PC-3 (cell line): ENCODE measurements around the gene AP3S1. TPM values are rescaled to one million over a fixed set of nuclear protein-coding genes. Genes with fewer than 3 reads are reported as not detected.

Source experiments
- ATAC-seq: fragments of 200-7000 bp; cut with Tn5 transposase; 2 replicates; pipeline ENCODE4 v1.9.1; 2020; ENCODE audit warnings: mild to moderate bottlenecking, moderate library complexity
- BruUV-seq: library from RNA; stranded (reverse); fragments of 400-500 nt; replicated peaks from 2 replicates; lab custom pipeline; 2021; lab: Mats Ljungman, UMichigan
- CTCF ChIA-PET: fragments of 300-600 bp; sonication (Branson Sonifier 250); formaldehyde crosslinking; loops from one replicate; lab custom pipeline; 2022; ENCODE audit warnings: antibody characterized with exemption; lab: Charles Lee
- POLR2A ChIA-PET: fragments of 300-600 bp; sonication (Branson Sonifier 250); formaldehyde crosslinking; loops from one replicate; lab custom pipeline; 2022; ENCODE audit warnings: antibody characterized with exemption; ENCODE audit not compliant: unreplicated experiment; lab: Charles Lee
- DNase-seq: peaks from one replicate; pipeline ENCODE4 v3.0.0-alpha.2; 2015
- H2AFZ ChIP-seq: fragments of 300-600 bp; sonication (generic); 2 replicates; pipeline ENCODE4 v1.6.0; 2016; ENCODE audit warnings: antibody characterized with exemption, low read length
- H3F3A ChIP-seq: fragments of 300-600 bp; sonication (generic); one replicate; pipeline ENCODE4 v1.6.0; 2017; ENCODE audit warnings: antibody characterized with exemption, low read length, control low read depth, mild to moderate bottlenecking; ENCODE audit not compliant: unreplicated experiment
- H3K27ac ChIP-seq: fragments of 300-600 bp; sonication (generic); 2 replicates; pipeline ENCODE4 v1.5.1; 2016; ENCODE audit warnings: mild to moderate bottlenecking, low read length
- H3K27me3 ChIP-seq: fragments of 300-600 bp; sonication (generic); 2 replicates; pipeline ENCODE4 v1.6.1; 2016; ENCODE audit warnings: low read length, mixed read lengths
- H3K36me3 ChIP-seq: fragments of 300-600 bp; sonication (generic); 2 replicates; pipeline ENCODE4 v1.6.1; 2016; ENCODE audit warnings: low read depth, mixed run types, low read length, mixed read lengths
- H3K4me1 ChIP-seq: fragments of 300-600 bp; sonication (generic); 2 replicates; pipeline ENCODE4 v1.5.1; 2016; ENCODE audit warnings: low read length; ENCODE audit not compliant: insufficient read depth
- H3K4me2 ChIP-seq: fragments of 300-600 bp; sonication (generic); 2 replicates; pipeline ENCODE4 v1.6.0; 2016; ENCODE audit warnings: low read length
- H3K4me3 ChIP-seq: fragments of 300-600 bp; sonication (generic); 2 replicates; pipeline ENCODE4 v1.5.1; 2016; ENCODE audit warnings: mild to moderate bottlenecking, low read length, mixed read lengths
- H3K79me2 ChIP-seq: fragments of 300-600 bp; sonication (generic); 2 replicates; pipeline ENCODE4 v1.6.1; 2017; ENCODE audit warnings: low read length, mixed read lengths
- H3K9ac ChIP-seq: fragments of 300-600 bp; sonication (generic); 2 replicates; pipeline ENCODE4 v1.6.0; 2016; ENCODE audit warnings: mild to moderate bottlenecking, low read length
- H3K9me2 ChIP-seq: fragments of 300-600 bp; sonication (generic); replicated peaks from 2 replicates; pipeline ENCODE4 v1.6.1; 2016; ENCODE audit warnings: mixed run types, low read length, mixed read lengths
- H3K9me3 ChIP-seq: fragments of 300-600 bp; sonication (generic); 2 replicates; pipeline ENCODE4 v1.6.1; 2016; ENCODE audit warnings: low read length, mixed read lengths
- H4K20me1 ChIP-seq: fragments of 300-600 bp; sonication (generic); 2 replicates; pipeline ENCODE4 v1.6.1; 2016; ENCODE audit warnings: low read length, mixed read lengths
- EZH2 ChIP-seq: fragments of 300-600 bp; sonication (generic); IDR thresholded peaks from one replicate; pipeline ENCODE4 v1.6.1; 2017; ENCODE audit warnings: antibody characterized with exemption, mild to moderate bottlenecking, low read length; ENCODE audit not compliant: unreplicated experiment
- EZH2phosphoT487 ChIP-seq: fragments of 300-600 bp; sonication (generic); IDR thresholded peaks from 2 replicates; pipeline ENCODE4 v1.6.1; 2018; ENCODE audit warnings: mild to moderate bottlenecking, antibody characterized with exemption, low read length, borderline replicate concordance
- intact Hi-C: fragments of 100-400 bp; cut with micrococcal nuclease; formaldehyde crosslinking; loops from 2 replicates; pipeline ENCODE4 v1.9.0; 2023
- total RNA-seq: library from RNA; depleted of rRNA; stranded (reverse); fragments of >200 nt; gene quantifications from 2 replicates; pipeline ENCODE4 v1.2.3, GENCODE V29; 2014
- TF ChIP-seq, protein P1 (sequence below): fragments of 300-600 bp; sonication (generic); conservative IDR thresholded peaks from 2 replicates; pipeline ENCODE4 v1.5.1; 2017; ENCODE audit warnings: antibody characterized with exemption, low read depth, mild to moderate bottlenecking, low read length

AP3S1 gene
- total RNA-seq, 1 experiment from 2014 or later, result 48.2 TPM

GRCh38 chr5:115816226-115817081, 25.3 kb upstream of the AP3S1 start, which contains the start of gene CDO1:
CDO1 (minus strand) TSS chr5:115816659; CDS start chr5:115816397, 262 bp downstream.
- no peak for DNase-seq
- Histone ChIP-seq H3K4me2 (no peak within 1 kb of the TSS), H4K20me1 (no peaks in the 10 kb centered on the region), H3K4me3 (no peak within 1 kb of the TSS), H3K9me3 (no peaks in the 10 kb centered on the region), H3K27me3 (peaks cover 26% of the 10 kb centered on the region; the same call in 1 of the 2 replicates), H3K9me2 (no peaks in the 10 kb centered on the region), H3K36me3 (no peaks in the 10 kb centered on the region), H3K9ac (no peak within 1 kb of the TSS), H3F3A (no peaks in the 10 kb centered on the region), H2AFZ (no peak within 1 kb of the TSS), H3K79me2 (no peaks in the 10 kb centered on the region), H3K27ac (no peak within 1 kb of the TSS), H3K4me1 (no peaks in the 10 kb centered on the region)
- intact Hi-C loops, result no loop called here
- BruUV-seq, result no TSS peak
- TF ChIP-seq EZH2 (no peak), EZH2phosphoT487 (no peak)
- TF ChIP-seq, protein P1, sequence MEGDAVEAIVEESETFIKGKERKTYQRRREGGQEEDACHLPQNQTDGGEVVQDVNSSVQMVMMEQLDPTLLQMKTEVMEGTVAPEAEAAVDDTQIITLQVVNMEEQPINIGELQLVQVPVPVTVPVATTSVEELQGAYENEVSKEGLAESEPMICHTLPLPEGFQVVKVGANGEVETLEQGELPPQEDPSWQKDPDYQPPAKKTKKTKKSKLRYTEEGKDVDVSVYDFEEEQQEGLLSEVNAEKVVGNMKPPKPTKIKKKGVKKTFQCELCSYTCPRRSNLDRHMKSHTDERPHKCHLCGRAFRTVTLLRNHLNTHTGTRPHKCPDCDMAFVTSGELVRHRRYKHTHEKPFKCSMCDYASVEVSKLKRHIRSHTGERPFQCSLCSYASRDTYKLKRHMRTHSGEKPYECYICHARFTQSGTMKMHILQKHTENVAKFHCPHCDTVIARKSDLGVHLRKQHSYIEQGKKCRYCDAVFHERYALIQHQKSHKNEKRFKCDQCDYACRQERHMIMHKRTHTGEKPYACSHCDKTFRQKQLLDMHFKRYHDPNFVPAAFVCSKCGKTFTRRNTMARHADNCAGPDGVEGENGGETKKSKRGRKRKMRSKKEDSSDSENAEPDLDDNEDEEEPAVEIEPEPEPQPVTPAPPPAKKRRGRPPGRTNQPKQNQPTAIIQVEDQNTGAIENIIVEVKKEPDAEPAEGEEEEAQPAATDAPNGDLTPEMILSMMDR, result no peak
- no peak for ATAC-seq
- ChIA-PET POLR2A (no interaction called here), CTCF (no interaction called here)

GRCh38 chr5:115817386-115817785, 24.3 kb upstream of the AP3S1 start:
- Histone ChIP-seq H3K27ac (no peak overlapping the region), H3K4me3 (no peak overlapping the region), H3K27me3 (peaks cover 25% of the 10 kb centered on the region; the same call in 1 of the 2 replicates), H3F3A (no peaks in the 10 kb centered on the region), H3K4me1 (no peaks in the 10 kb centered on the region), H3K9ac (no peak overlapping the region), H3K9me2 (no peaks in the 10 kb centered on the region), H3K79me2 (no peaks in the 10 kb centered on the region), H3K4me2 (no peak overlapping the region), H3K9me3 (no peaks in the 10 kb centered on the region), H4K20me1 (no peaks in the 10 kb centered on the region), H2AFZ (no peak overlapping the region), H3K36me3 (no peaks in the 10 kb centered on the region)
- intact Hi-C loops, result no loop called here
- ATAC-seq, result no peak
- TF ChIP-seq EZH2phosphoT487 (no peak), EZH2 (no peak)
- TF ChIP-seq, protein P1, result no peak
- POLR2A ChIA-PET, result no interaction called here
- CTCF ChIA-PET, result no interaction called here
- no TSS peak for BruUV-seq
- no peak for DNase-seq

DNA sequence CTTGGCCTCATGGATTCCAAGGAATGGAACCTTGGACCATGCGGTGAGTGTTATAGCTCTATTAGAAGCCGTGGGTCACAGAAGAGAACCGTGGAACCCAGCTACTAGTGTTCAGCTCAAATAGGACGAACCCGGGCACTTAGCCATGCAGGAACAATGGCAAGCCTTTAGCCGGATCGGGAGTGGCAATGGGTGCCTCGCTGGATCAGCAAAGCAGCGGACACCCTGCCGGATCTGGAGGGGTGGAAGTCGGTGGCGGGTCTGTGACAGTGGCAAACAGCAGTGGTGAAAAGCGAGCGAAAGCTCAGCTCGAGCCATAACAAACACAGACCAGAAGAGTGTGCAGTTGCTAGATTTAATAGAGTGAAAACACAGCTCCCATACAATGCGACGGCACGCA, 22.9 kb upstream of the AP3S1 start:
- no TSS peak for BruUV-seq
- H3K27ac ChIP-seq, result no peak overlapping the region
- no peak overlapping the region for H3K9ac ChIP-seq
- ChIA-PET POLR2A (no interaction called here), CTCF (no interaction called here)
- intact Hi-C loops, result no loop called here
- no peaks in the 10 kb centered on the region for H3K9me2 ChIP-seq
- H3K4me3 ChIP-seq, result no peak overlapping the region
- no peaks in the 10 kb centered on the region for H3K36me3 ChIP-seq
- peaks cover 13% of the 10 kb centered on the region; the same call in 1 of the 2 replicates for H3K27me3 ChIP-seq
- no peaks in the 10 kb centered on the region for H3F3A ChIP-seq
- H3K4me1 ChIP-seq, result no peaks in the 10 kb centered on the region
- TF ChIP-seq, protein P1, result no peak
- TF ChIP-seq EZH2, result no peak
- no peak for TF ChIP-seq EZH2phosphoT487
- H3K79me2 ChIP-seq, result no peaks in the 10 kb centered on the region
- no peaks in the 10 kb centered on the region for H3K9me3 ChIP-seq
- ATAC-seq (no peak), DNase-seq (no peak)
- no peak overlapping the region for H3K4me2 ChIP-seq
- H2AFZ ChIP-seq, result no peak overlapping the region
- H4K20me1 ChIP-seq, result no peaks in the 10 kb centered on the region
